ENCODE results near the gene DNALI1.
A peak's percentile ranks its signal among the peaks of the same experiment; 100 is the strongest.
"Not testable (repeated sequence)": the region's sequence is repeated elsewhere in the genome, so short reads cannot be mapped to it uniquely, and the experiment has no call there.

The DNALI1 gene

DNA sequence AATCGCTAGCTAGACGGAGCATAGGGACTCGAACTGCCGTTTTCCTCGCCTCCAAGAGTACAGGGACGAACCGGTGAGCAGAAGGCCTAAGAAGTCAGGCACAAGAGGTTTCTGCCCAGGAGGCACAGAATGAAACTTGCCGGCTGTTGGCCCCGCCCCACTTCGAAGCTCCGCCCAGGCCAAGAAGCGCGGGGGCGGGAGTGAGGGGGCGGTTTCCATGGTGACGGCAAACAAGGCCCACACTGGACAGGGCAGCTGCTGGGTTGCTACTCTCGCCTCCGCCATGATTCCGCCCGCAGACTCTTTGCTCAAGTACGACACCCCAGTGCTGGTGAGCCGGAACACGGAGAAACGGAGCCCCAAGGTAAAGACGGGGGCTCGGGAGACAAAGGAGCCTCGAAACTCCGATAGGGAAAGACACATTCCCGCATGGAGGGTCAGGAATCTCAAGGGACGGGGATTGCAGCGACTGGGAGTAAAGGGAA lies at the start of gene DNALI1:
TSS of gene DNALI1 (plus strand) at position 229 of the 485 bp plus-strand sequence. CDS start at position 284, 55 bp downstream.
- no peak for DNase-seq

- no peak for DNase-seq
Measured at GRCh38 chr1:37509181-37509580, 47.6 kb upstream of the DNALI1 start.

DNA sequence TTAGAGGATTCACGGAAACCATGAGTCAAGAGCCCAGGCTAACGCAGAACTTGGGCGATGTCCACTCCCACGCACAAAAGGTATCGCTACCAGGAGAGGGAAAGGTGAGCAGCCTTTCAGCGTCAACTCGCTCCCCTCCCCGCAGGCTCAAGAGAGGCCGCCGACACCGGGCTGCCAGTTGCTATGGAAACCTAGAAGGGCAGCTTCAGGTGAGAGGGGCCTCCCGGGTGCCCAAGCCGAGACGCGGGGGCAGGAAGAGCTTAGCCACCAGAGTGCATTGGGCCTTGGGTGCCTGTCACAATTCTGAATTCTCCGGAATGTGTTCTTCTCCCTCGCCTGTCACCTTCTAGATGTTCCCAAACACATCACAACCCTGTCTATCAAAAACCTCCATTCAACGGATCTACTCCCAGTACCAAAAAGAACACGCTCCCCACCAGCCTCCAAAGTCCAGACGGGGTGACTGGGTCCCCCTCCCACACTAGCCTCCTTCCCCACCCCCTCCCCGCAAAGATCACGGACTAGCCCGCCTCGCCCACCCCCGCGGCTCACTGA lies 42.9 kb upstream of the DNALI1 start:
- peak; percentile 6 for DNase-seq

GRCh38 chr1:37514350-37515184 lies 42.2 kb upstream of the DNALI1 start, which contains the start of gene MEAF6:
MEAF6 (minus strand) TSS chr1:37514766; CDS start chr1:37514746, 20 bp downstream.
- peak; percentile 78 for DNase-seq

GRCh38 chr1:37515185-37516034 lies 41.3 kb upstream of the DNALI1 start:
- DNase-seq = no peak

GRCh38 chr1:37517569-37517968 lies 39.2 kb upstream of the DNALI1 start:
- DNase-seq = no peak

DNA sequence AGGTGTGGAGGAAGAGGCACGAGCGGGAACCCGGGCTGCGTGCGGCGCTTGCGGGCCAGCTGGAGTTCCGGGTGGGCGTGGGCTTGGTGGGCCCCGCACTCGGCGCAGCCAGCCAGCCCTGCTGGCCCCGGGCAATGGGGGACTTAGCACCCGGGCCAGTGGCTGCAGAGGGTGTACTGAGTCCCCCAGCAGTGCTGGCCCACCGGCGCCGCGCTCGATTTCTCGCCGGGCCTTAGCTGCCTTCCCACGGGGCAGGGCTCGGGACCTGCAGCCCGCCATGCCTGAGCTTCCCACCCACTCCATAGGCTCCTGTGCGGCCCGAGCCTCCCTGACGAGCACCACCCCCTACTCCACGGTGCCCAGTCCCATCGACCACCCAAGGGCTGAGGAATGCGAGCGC lies 38.5 kb upstream of the DNALI1 start:
- not testable (repeated sequence) for DNase-seq

DNA sequence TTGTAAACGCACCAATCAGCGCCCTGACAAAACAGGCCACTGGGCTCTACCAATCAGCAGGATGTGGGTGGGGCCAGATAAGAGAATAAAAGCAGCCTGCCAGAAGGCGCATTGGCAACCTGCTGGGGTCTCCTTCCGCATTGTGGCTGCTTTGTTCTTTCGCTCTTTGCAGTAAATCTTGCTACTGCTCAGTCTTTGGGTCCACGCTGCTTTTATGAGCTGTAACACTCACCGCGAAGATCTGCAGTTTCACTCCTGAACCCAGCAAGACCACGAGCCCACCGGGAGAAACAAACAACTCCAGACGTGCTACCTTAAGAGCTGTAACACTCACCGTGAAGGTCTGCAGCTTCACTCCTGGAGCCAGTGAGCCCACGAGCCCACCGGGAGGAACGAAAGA lies 37.8 kb upstream of the DNALI1 start:
- peak; percentile 13 for DNase-seq

- DNase-seq = no peak
Measured at GRCh38 chr1:37519613-37520012, 37.1 kb upstream of the DNALI1 start.

GRCh38 chr1:37529888-37530287 lies 26.9 kb upstream of the DNALI1 start:
- not testable (repeated sequence) for DNase-seq

- DNase-seq = not testable (repeated sequence)
Measured at GRCh38 chr1:37532418-37533156, 24.2 kb upstream of the DNALI1 start.

DNA sequence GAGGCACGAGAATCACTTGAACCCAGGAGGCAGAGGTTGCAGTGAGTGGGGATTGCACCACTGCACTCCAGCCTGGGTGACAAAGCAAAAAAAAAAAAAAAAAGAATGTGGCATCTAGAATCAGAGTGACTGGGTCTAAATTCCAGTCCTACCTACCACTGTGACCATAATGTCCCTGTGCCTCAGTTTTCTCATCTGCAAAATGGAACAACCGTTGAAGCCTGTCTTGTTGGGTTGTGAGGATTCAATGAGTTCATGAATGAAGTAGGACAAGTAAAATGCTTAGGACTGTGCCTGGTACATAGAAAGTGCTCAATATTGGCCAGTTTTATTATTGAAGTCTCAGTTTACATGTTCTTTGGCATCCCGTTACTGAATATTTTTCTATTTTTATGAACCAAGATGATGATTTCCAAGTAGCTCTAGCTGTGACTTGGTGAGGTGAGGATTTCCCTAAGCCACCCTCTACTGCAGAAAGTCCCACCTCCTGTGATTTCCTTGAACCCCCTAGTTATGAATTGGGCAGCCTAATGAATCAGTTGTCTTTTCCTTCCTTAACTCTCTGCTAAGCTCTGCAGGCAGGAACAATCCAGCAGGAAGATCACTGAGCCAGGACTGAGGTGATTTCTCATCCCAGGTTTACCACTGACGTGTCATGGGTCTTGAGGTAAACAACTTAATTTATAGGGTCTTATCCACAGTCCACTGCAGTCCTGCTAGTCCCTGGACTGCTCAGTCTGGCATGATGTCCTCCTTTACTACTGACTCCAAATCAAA lies 23.2 kb upstream of the DNALI1 start:
- DNase-seq = no peak

GRCh38 chr1:37537378-37537777 lies 19.4 kb upstream of the DNALI1 start:
- no peak for DNase-seq

DNA sequence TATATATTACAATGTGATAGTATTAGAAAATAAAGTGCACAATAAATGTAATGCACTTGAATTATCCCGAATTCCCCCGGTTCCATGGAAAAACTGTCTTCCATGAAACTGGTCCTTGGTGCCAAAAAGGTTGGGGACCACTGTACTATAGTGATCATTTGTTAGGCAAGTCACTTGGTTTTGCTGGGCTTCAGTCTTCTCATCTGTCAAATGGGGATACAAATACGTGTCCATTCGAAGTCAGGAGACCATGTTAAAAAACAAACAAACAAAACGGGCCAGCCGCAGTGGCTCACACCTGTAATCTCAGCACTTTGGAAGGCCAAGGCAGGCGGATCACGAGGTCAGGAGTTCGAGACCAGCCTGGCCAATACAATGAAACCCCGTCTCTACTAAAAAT lies 17.6 kb upstream of the DNALI1 start:
- not testable (repeated sequence) for DNase-seq

- no peak for DNase-seq
Measured at GRCh38 chr1:37540036-37540785, 16.5 kb upstream of the DNALI1 start.

GRCh38 chr1:37544530-37544929 lies 12.2 kb upstream of the DNALI1 start:
- DNase-seq = no peak

DNA sequence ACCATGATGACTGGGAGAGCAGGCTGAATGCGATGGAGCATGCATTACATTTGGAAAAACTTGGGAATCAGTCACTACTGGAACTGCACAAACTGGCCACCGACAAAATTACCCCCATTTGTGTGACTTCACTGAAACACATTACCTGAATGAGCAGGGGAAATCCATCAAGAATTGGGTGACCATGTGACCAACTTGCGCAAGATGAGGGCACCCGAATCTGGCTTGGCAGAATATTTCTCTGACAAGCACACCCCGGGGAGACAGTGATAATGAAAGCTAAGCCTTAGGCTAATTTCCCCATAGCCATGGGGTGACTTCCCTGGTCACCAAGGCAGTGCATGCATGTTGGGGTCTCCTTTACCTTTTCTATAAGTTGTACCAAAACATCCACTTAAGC lies 11.7 kb upstream of the DNALI1 start:
- no peak for DNase-seq

GRCh38 chr1:37549341-37549740 lies 7.4 kb upstream of the DNALI1 start:
- no peak for DNase-seq

- no peak for DNase-seq
Measured at GRCh38 chr1:37553598-37553926, 3.2 kb upstream of the DNALI1 start.

DNA sequence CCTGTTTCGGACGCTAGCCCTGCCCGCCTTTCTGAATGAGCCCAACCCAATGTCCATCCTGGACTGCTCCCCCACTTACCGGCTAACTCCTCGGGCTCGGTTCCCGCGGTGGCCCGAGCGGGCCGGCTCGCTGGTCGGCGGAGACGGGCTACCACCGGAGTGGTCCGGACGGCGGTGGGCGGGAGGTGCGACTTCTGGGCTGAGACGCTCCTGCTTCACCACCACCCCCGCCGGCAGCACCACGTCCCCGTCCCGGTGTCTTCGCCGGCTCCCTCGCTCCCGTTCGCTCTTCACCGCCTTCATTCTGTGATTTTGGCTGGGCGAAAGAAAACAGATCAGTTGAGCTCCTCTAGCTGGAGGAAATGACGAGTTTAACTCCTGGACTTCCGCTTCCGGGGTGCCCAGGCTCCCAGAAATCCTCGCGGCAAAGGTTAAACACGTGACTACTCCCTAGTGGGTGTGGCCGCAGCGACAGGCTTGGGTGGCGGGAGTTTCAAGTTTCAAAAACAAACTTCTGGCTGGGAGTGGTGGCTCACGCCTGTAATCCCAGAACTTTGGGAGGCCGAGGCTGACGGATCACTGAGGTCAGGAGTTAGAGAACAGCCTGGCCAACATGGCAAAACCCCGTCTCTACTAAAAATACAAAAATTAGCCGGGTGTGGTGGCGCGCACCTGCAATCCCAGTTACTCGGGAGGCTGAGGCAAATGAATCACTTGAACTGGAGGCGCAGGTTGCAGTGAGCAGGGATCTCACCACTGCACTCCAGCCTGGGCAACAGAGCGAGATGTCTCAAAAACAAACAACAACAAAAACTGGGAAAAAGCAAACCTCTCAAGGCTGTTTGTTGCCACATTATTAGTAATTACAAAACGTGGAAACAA lies 2.6 kb upstream of the DNALI1 start, which contains the start of gene SNIP1:
TSS of gene SNIP1 (minus strand) at position 367 of the 882 bp plus-strand sequence. CDS start at position 303, 64 bp downstream.
- DNase-seq = peak; percentile 89
